Adrenal gland (tissue), 12 donors: Measurements from ENCODE around the gene SUSD6. TPM values are rescaled to one million over a fixed set of nuclear protein-coding genes. Genes with fewer than 3 reads are reported as not detected.
"Not testable (repeated sequence)": the region's sequence is repeated elsewhere in the genome, so short reads cannot be mapped to it uniquely, and the experiment has no call there.

Experiments used
- DNase-seq, 7 donors: peaks; one replicate each; pipeline ENCODE4 v3.0.0-alpha.2; 2019 to 2020
- H3K27ac ChIP-seq, 5 donors: fragments of 200-600 bp; sonication (generic) in 4 of 5; 1 replicate in 3 of 5; 2 replicates in 2 of 5; pipeline versions ENCODE4 v1.5.1 to v1.8.0; 2016 to 2020; ENCODE audit warnings: mild to moderate bottlenecking in 1 of 5
- H3K27me3 ChIP-seq: fragments of 200-600 bp; 2 replicates; pipeline ENCODE4 v1.8.0; 2021
- H3K36me3 ChIP-seq, 2 donors: fragments of 200-600 bp; replicated peaks in 1 of 2; 1 replicate in 1 of 2; 2 replicates in 1 of 2; pipeline versions ENCODE4 v1.5.1 to v1.8.0; 2018 to 2022
- H3K4me1 ChIP-seq, 2 donors: fragments of 200-600 bp; replicated peaks in 1 of 2; 1 replicate in 1 of 2; 2 replicates in 1 of 2; pipeline versions ENCODE4 v1.5.1 to v1.8.0; 2018 to 2021
- H3K4me3 ChIP-seq, 4 donors: fragments of 200-600 bp; sonication (generic) in 3 of 4; one replicate each; pipeline ENCODE4 v1.5.1; 2016 to 2018
- H3K9me3 ChIP-seq, 3 donors: fragments of 200-600 bp; sonication (generic) in 1 of 3; replicated peaks in 1 of 3; 1 replicate in 2 of 3; 2 replicates in 1 of 3; pipeline versions ENCODE4 v1.5.1 to v1.8.0; 2016 to 2021
- POLR2A ChIP-seq, 2 donors: fragments of 450-650 bp; IDR thresholded peaks; one replicate each; pipeline ENCODE4 v1.6.1; 2017; ENCODE audit warnings: antibody characterized with exemption in 2 of 2, mild to moderate bottlenecking in 2 of 2, moderate library complexity in 1 of 2
- WGBS, 4 donors: extraction: QIAGEN DNeasy Blood & Tissue Kit in 2 of 4; methylation state at CpG; one replicate each; pipeline versions ENCODE4 v1.1.5 to v1.1.7; 2013 to 2017; 5-methylcytosine and 5-hydroxymethylcytosine counted together
- intact Hi-C, 2 donors: fragments of 100-400 bp; cut with DNase I; formaldehyde crosslinking; loops; one replicate each; pipeline versions ENCODE4 v1.14.1 to v1.15.0; 2022 to 2023
- polyA plus RNA-seq, 3 donors: library from polyadenylated mRNA; stranded (reverse); fragments of 200-250 nt in 2 of 3; fragments of 350-450 nt in 1 of 3; fragmentation: Illumina TruSeq in 1 of 3; extraction: RNeasy Lipid Tissue Mini Kit (QIAGEN cat#74804) in 1 of 3; gene quantifications; one replicate each; pipeline ENCODE4 v1.2.3, GENCODE V29; 2013 to 2014
- total RNA-seq, 9 donors: library from RNA; depleted of rRNA in 4 of 9; stranded (reverse); fragments of >200 nt in 4 of 9; fragments of 120-200 nt in 1 of 9; fragmentation: NEBNext Ultra II Directional in 1 of 9; extraction: Animal tissue kit (Norgen Biotek cat#: 25700) in 1 of 9; gene quantifications; one replicate each; pipeline versions ENCODE4 v1.1.0 to v1.2.4, GENCODE V29; 2013 to 2023
- TF ChIP-seq, protein P1 (sequence below), 6 experiments: fragments of 450-650 bp in 4 of 6; fragments of 200-600 bp in 2 of 6; sonication (generic) in 1 of 6; IDR thresholded peaks; 1 replicate in 5 of 6; 2 replicates in 1 of 6; pipeline versions ENCODE4 v1.5.1 to v1.8.0; 2016 to 2021; ENCODE audit warnings: antibody characterized with exemption in 6 of 6, mild to moderate bottlenecking in 2 of 6, moderate library complexity in 1 of 6
- donor health status: healthy with polysubstance abuse.
- donor health status: Bipolar disorder and iron deficiency.
- donor health status: DM: yes; HTN: yes; CAD: no.
- donor health status: DM: no; HTN: no; CAD: no.
- donor health status: DM: no; HTN: no; CAD: no.
- donor health status: DM: yes; HTN: yes; CAD: no.

Gene SUSD6
- total and polyA plus RNA-seq, 12 donors, result 7.8 to 75.5 (median 41.0) TPM

DNA sequence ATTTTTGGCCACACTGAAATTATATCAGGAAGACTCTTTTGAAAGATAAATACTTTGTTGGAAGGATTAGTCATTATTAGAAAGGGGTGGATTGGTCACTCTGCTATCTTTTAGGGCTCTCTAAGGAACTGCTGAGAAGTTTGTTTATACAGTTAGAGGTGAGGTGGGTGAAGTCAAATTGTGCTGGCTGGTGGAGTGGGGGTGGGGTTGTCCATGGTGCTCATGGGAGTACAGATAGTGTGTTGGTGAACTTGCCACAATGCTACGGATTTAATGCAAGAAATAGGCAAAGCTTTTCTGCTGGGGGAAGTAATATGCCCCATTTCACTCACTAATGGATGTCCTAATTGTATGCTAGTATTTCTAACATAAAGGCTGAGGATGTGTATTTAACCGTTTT, 35.8 kb downstream of the SUSD6 start:
- WGBS, 4 donors, result 62 to 78% (median 75%) methylated on average over 2 of the region's 2 CpGs
- H3K4me3 ChIP-seq, result no peak overlapping the region
- no peaks in the 10 kb centered on the region for H3K36me3 ChIP-seq
- peaks cover 67 to 85% of the 10 kb centered on the region in 2 donors for H3K4me1 ChIP-seq
- no peaks in the 10 kb centered on the region for H3K27me3 ChIP-seq
- H3K27ac ChIP-seq, result peak overlapping the region in 2 of 5 donors; percentile 66 to 73
- no peak for TF ChIP-seq POLR2A (IDR thresholded peaks at IDR 0.05)
- TF ChIP-seq, protein P1, sequence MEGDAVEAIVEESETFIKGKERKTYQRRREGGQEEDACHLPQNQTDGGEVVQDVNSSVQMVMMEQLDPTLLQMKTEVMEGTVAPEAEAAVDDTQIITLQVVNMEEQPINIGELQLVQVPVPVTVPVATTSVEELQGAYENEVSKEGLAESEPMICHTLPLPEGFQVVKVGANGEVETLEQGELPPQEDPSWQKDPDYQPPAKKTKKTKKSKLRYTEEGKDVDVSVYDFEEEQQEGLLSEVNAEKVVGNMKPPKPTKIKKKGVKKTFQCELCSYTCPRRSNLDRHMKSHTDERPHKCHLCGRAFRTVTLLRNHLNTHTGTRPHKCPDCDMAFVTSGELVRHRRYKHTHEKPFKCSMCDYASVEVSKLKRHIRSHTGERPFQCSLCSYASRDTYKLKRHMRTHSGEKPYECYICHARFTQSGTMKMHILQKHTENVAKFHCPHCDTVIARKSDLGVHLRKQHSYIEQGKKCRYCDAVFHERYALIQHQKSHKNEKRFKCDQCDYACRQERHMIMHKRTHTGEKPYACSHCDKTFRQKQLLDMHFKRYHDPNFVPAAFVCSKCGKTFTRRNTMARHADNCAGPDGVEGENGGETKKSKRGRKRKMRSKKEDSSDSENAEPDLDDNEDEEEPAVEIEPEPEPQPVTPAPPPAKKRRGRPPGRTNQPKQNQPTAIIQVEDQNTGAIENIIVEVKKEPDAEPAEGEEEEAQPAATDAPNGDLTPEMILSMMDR (IDR thresholded peaks at IDR 0.05), result no peak
- no peaks in the 10 kb centered on the region for H3K9me3 ChIP-seq
- DNase-seq, result no peak
- intact Hi-C loops, result no loop called here

DNA sequence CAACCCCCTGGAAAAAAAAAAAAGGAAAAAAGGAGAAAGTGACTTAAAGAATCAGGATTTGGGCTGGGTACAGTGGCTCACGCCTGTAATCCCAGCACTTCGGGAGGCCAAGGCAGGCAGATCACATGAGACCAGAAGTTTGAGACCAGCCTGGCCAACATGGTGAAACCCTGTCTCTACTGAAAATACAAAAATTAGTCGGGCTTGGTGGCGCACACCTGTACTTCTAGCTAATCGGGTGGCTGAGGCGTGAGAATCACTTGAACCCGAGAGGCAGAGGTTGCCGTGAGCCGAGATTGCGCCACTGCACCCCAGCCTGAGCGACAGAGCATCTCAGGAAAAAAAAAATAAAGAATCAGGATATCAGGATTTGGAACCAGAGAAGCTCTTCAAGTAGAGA, 36.2 kb downstream of the SUSD6 start:
- H3K36me3 ChIP-seq, H3K27me3 ChIP-seq, H3K9me3 ChIP-seq, intact Hi-C loops, H3K4me3 ChIP-seq, DNase-seq: not testable (repeated sequence)
- peaks cover 71 to 89% of the 10 kb centered on the region in 2 donors for H3K4me1 ChIP-seq
- peak overlapping the region in 2 of 5 donors; percentile 66 for H3K27ac ChIP-seq
- 85 to 90% (median 88%) methylated on average over 11 of the region's 11 CpGs for WGBS, 4 donors

DNA sequence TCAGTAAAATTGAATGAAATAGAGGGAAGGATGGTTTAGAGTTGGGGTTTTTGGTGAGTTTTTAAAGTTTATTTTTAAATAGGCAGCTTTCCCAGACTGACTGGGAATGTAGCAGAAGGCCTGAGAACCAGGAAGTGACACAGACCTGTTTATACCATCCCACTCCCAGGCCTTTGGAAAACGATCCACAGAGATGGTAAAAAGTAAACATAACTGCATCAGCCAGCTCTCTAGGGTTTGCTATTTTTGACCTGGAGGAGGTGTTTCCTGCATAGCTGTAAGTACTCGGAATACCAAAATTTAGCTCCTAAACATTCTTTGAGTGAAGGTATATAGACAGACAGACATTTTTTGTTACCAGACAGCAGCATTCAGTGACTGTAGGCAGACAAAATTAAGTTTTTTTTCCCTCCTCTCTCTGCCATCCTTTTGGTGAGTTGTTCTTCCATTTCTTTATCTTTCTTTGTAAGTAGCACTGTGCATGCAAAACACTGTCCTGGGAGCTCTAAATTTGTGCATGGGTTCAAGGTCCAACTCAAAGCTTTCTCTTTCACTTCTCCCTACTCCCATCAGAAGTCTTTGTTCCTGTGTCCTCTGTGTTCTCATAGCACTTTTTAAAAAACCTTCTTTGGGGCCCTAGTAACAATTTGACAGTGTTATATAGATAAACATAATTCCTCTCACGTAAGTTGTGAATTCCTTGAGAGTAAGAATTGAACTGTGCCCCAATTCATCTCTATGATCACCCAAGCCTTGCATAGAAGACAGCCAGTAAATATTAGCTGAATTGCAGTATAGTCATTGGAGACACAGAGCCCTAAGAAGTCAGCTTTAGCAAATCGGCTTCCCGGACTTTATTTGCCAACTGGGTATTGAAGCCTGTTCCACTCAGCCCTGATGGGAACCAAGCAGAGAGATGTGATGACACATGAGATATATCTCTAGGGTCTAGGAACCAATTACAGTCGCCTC, 37.4 kb downstream of the SUSD6 start:
- 15 to 32% (median 28%) methylated on average over 6 of the region's 6 CpGs for WGBS, 4 donors
- intact Hi-C loops, result no loop called here

DNA sequence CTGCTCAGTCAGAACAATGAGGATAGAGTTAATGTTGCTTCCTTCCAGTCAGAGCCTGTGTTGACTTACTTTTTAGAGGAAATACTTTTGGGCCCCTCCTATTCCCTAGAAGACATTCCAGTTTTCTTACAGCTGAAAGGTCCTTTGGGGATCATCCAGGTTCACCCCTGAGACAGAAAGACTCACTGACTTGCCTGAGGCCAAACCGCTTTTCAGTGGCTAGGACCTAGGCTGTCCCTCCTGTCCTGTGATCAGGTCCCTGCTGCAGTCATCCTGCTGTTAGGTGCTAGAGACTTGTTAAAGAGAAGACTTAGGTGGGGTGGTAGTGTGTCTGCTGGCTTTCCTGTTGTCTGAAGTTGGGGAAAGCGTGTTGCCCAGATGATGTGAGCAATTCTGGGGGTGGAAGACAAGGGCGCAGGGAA, 39.6 kb downstream of the SUSD6 start:
- Histone ChIP-seq H3K4me3 (no peak overlapping the region), H3K36me3 (no peaks in the 10 kb centered on the region), H3K27me3 (no peaks in the 10 kb centered on the region), H3K27ac (peak overlapping the region in 3 of 5 donors; percentile 40 to 84 (median 69)), H3K4me1 (peaks cover 69 to 87% of the 10 kb centered on the region in 2 donors), H3K9me3 (no peaks in the 10 kb centered on the region)
- no peak for DNase-seq
- intact Hi-C loops, result no loop called here
- 76 to 88% (median 76%) methylated on average over 2 to 3 of the region's 3 CpGs for WGBS, 4 donors
- TF ChIP-seq POLR2A (IDR thresholded peaks at IDR 0.05), result no peak
- TF ChIP-seq, protein P1 (IDR thresholded peaks at IDR 0.05), result no peak

More for the DNA sequence above, 37.4 kb downstream of the SUSD6 start:
- TF ChIP-seq, protein P1 (IDR thresholded peaks at IDR 0.05), result no peak
- TF ChIP-seq POLR2A (IDR thresholded peaks at IDR 0.05), result no peak
- Histone ChIP-seq H3K4me1 (peaks cover 73 to 89% of the 10 kb centered on the region in 2 donors), H3K4me3 (peak overlapping the region in 1 of 4 donors; percentile 4), H3K27ac (peak overlapping the region in 4 of 5 donors; percentile 36 to 84 (median 66)), H3K36me3 (no peaks in the 10 kb centered on the region), H3K27me3 (no peaks in the 10 kb centered on the region), H3K9me3 (no peaks in the 10 kb centered on the region)
- no peak for DNase-seq
